Measurements from ENCODE around the gene THUMPD3. TPM values are rescaled to one million over a fixed set of nuclear protein-coding genes. Genes with fewer than 3 reads are reported as not detected.

Gene THUMPD3
- total RNA-seq, 1 donor from 2014 or later: 58.6 TPM

GRCh38 chr3:9408061-9408460 lies 45.2 kb downstream of the THUMPD3 start:
- H3K4me3 Mint-ChIP-seq: no peak overlapping the region
- H3K36me3 Mint-ChIP-seq (ENCODE audit: low read depth): peaks cover 25% of the 10 kb centered on the region
- H3K27me3 Mint-ChIP-seq: no peaks in the 10 kb centered on the region
- no peak for DNase-seq
- no peaks in the 10 kb centered on the region for H3K9me3 Mint-ChIP-seq
- no peak overlapping the region for H3K27ac Mint-ChIP-seq
- intact Hi-C loops (cut with micrococcal nuclease): no loop called here
- peaks cover 38% of the 10 kb centered on the region for H3K4me1 Mint-ChIP-seq

DNA sequence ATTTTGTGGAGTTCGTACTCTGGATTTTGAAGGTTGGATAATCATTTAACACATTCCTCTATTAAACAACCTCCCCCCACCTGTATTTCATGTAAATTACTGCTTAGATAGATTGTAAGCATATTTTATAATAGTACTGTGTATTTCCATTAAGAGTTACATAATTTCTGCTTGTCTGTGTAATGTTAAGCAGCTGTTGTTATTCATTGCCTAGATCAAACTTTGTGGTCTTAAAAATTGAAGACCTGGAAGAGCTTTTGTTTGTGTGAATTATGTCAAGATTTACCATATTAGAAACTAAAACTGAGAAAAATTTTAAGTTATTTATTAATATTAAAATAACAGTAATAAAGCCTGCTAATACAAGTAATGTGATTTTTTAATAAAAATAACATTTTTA lies 45.7 kb downstream of the THUMPD3 start:
- H3K27ac Mint-ChIP-seq: no peak overlapping the region
- peaks cover 29% of the 10 kb centered on the region for H3K36me3 Mint-ChIP-seq (ENCODE audit: low read depth)
- DNase-seq: no peak
- H3K4me3 Mint-ChIP-seq: no peak overlapping the region
- no peaks in the 10 kb centered on the region for H3K27me3 Mint-ChIP-seq
- H3K4me1 Mint-ChIP-seq: peaks cover 40% of the 10 kb centered on the region
- no peaks in the 10 kb centered on the region for H3K9me3 Mint-ChIP-seq
- intact Hi-C loops (cut with micrococcal nuclease): no loop called here

GRCh38 chr3:9409981-9410854 lies 47.4 kb downstream of the THUMPD3 start:
- Mint-ChIP-seq H3K36me3 (ENCODE audit: low read depth) (peaks cover 33% of the 10 kb centered on the region), H3K27ac (no peak overlapping the region), H3K4me1 (peaks cover 36% of the 10 kb centered on the region), H3K4me3 (no peak overlapping the region), H3K9me3 (no peaks in the 10 kb centered on the region), H3K27me3 (no peaks in the 10 kb centered on the region)
- intact Hi-C loops (cut with micrococcal nuclease): no loop called here
- no peak for DNase-seq

DNA sequence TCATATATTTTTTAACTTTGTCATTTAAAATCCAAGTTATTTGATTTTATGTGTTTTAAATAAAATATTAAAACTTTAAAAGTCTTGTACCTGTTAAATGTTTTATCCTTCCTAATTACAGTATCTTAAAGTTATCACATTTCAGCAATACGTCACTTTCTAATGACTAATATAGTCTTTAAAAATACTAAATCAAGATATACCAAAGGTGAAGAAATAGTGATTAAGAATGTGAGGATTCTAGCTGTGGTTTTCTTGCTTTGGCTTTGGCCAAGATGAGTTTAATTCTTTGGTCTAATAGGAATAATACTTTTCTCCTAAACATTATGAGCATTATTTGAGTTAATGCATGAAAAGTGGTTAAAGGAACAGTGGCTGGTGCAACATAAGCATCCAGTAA lies 48.4 kb downstream of the THUMPD3 start:
- Mint-ChIP-seq H3K4me1 (peaks cover 38% of the 10 kb centered on the region), H3K36me3 (ENCODE audit: low read depth) (peaks cover 34% of the 10 kb centered on the region), H3K27me3 (no peaks in the 10 kb centered on the region), H3K4me3 (no peak overlapping the region), H3K27ac (no peak overlapping the region), H3K9me3 (no peaks in the 10 kb centered on the region)
- intact Hi-C loops (cut with micrococcal nuclease): no loop called here
- no peak for DNase-seq

DNA sequence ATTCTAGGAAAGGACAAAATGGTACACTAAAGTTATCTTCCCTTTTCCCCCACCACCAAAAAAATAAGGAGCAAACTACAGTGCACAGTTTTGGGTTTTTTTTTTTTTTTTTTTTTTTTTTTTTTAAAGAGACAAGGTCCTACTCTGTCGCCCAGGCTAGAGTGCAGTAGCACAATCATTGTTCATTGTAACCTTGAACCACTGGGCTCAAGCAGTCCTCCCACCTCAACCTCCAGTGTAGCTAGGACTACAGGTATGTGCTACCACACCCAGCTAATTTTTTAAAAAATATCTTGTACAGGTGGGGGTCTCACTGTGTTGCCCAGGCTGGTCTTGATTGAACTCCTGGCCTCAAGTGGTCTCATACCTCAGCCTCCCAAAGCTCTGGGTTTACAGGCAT lies 49.4 kb downstream of the THUMPD3 start:
- H3K27ac Mint-ChIP-seq: no peak overlapping the region
- H3K27me3 Mint-ChIP-seq: no peaks in the 10 kb centered on the region
- H3K36me3 Mint-ChIP-seq (ENCODE audit: low read depth): peaks cover 37% of the 10 kb centered on the region
- H3K4me3 Mint-ChIP-seq: no peak overlapping the region
- H3K9me3 Mint-ChIP-seq: no peaks in the 10 kb centered on the region
- no peak for DNase-seq
- peaks cover 36% of the 10 kb centered on the region for H3K4me1 Mint-ChIP-seq
- intact Hi-C loops (cut with micrococcal nuclease): no loop called here

- Mint-ChIP-seq H3K4me1 (peaks cover 31% of the 10 kb centered on the region), H3K4me3 (no peak overlapping the region), H3K36me3 (ENCODE audit: low read depth) (peaks cover 28% of the 10 kb centered on the region), H3K27ac (no peak overlapping the region), H3K9me3 (no peaks in the 10 kb centered on the region), H3K27me3 (no peaks in the 10 kb centered on the region)
- no peak for DNase-seq
- intact Hi-C loops (cut with micrococcal nuclease): no loop called here
Measured at GRCh38 chr3:9414826-9415225, 52.0 kb downstream of the THUMPD3 start.

DNA sequence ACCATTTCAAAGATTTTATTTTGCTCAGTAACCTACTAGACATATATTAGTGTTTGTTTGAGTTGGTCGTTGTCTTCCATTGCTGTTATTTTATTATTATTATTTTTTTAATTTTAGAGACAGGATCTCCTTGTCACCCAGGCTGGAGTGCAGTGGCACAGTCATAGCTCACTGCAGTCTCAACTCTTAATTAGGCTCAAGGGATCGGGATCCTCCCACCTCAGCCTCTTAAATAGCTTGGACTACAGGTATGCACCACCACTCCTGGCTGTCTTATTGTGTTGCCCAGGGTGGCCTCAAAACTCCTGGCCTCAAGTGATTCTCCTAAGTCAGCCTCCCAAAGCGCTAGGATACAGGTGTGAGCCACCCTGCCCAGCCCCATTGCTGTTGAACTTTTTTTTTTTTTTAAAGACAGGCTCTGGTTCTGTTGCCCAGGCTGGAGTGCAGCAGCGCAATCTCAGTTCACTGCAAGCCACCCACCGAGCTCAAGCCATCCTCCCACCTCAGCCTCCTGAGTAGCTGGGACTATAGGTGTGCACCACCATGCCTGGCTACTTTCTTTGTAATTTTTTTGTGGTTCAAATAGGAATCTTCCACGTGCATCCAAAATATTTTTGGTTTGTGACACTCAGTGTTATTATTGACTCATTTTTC lies 52.8 kb downstream of the THUMPD3 start:
- intact Hi-C loops (cut with micrococcal nuclease): no loop called here
- H3K27ac Mint-ChIP-seq: peak overlapping the region; percentile 69
- H3K27me3 Mint-ChIP-seq: no peaks in the 10 kb centered on the region
- DNase-seq: no peak
- peaks cover 32% of the 10 kb centered on the region for H3K4me1 Mint-ChIP-seq
- H3K36me3 Mint-ChIP-seq (ENCODE audit: low read depth): peaks cover 23% of the 10 kb centered on the region
- H3K9me3 Mint-ChIP-seq: no peaks in the 10 kb centered on the region
- no peak overlapping the region for H3K4me3 Mint-ChIP-seq

DNA sequence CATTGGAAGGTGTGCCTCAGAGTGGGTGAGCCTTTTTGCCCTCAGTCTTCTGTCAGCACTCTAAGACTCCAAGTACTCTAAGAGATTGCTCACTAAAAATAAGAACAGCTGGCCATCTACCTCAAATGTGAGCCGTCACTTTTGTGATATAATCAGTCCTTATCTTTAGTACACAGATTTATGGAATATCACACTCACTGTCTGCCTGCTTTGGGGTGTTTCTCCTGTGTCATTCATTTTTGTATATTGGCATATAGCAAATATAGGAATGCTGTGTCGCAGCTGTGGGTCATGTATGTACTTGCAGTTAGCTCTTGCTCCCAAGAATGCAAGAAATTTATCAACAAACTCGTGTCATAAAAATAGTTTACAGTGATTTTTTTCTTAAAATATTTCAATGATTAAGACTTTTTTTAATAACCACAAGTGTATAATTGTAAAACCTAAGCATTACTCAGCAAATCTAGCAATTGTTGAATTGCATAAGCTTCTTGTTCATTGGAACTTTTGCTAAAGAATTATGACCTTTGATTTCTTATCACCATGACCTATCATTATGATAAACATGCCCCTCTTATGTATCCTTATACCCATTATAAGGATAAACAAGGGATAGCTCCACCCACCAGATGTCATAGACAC lies 53.4 kb downstream of the THUMPD3 start:
- intact Hi-C loops (cut with micrococcal nuclease): no loop called here
- Mint-ChIP-seq H3K4me3 (no peak overlapping the region), H3K27ac (peak overlapping the region; percentile 69)

DNA sequence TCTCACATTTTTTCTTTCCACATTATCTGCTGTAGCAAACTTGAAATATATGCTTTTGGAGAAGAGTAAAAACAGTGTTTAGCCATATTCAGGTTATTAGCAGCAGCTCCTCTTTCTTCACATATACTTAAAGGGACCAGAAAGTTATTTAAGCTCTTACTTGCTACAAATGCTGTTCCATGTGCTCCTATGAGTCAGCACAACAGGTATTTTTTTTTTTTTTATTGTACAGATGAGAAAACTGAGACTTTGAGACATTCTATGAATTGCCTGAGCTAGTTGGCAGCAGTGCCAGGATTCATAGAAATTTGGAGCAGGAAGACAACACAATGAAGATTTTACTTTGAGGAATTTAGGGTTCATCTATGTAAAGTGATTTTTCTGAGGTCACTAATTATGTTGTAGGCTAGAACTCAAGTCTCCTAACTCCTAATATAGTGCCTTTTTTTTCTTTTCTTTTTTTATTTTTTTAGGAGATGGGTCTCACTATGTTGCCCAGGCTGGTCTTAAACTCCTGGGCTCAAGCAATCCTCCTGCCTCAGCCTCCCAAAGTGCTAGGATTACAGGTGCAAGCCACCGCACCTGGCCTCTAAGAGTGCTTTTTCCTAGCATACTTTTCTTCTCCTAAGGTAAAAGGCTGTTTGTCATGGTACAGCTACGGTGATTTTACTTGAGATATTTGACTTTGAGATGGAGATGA lies 58.1 kb downstream of the THUMPD3 start:
- H3K27me3 Mint-ChIP-seq: no peaks in the 10 kb centered on the region
- H3K4me3 Mint-ChIP-seq: no peak overlapping the region
- intact Hi-C loops (cut with micrococcal nuclease): no loop called here
- H3K27ac Mint-ChIP-seq: peak overlapping the region; percentile 10
- H3K9me3 Mint-ChIP-seq: no peaks in the 10 kb centered on the region
- H3K36me3 Mint-ChIP-seq (ENCODE audit: low read depth): peaks cover 16% of the 10 kb centered on the region
- H3K4me1 Mint-ChIP-seq: peaks cover 36% of the 10 kb centered on the region
- no peak for DNase-seq

More for the DNA sequence above, 53.4 kb downstream of the THUMPD3 start:
- no peak for DNase-seq
- peaks cover 37% of the 10 kb centered on the region for H3K4me1 Mint-ChIP-seq
- no peaks in the 10 kb centered on the region for H3K9me3 Mint-ChIP-seq
- H3K27me3 Mint-ChIP-seq: no peaks in the 10 kb centered on the region
- H3K36me3 Mint-ChIP-seq (ENCODE audit: low read depth): peaks cover 23% of the 10 kb centered on the region

GRCh38 chr3:9422712-9423424 lies 60.0 kb downstream of the THUMPD3 start:
- intact Hi-C loops (cut with micrococcal nuclease): loop anchor here (1.0 to 2.0 kb wide), 3 partner anchors 27 to 70 kb away; partner anchors contain the start of gene THUMPD3
- Mint-ChIP-seq H3K4me1 (peaks cover 33% of the 10 kb centered on the region), H3K9me3 (no peaks in the 10 kb centered on the region), H3K36me3 (ENCODE audit: low read depth) (peaks cover 22% of the 10 kb centered on the region), H3K4me3 (no peak overlapping the region), H3K27me3 (no peaks in the 10 kb centered on the region), H3K27ac (peak overlapping the region; percentile 65)
- DNase-seq: no peak

DNA sequence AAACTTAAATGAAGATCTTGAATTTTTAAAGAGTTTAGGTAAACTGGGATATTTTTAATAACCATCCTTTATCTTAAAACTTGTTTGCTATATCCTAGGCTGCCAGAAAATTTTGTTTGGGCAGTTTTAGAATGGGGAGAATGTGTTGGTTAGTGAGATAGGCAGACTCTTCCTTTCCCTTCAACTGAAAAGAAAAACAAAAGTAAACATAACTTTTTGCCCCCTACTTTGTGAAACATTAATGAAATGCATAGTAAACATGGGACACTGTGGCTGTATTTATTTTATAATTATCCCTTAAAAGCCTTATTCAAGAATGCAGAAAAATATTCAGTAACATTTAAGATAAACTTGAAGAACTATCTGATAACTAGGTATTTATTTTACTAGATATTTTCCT lies 65.6 kb downstream of the THUMPD3 start:
- intact Hi-C loops (cut with micrococcal nuclease): no loop called here
- H3K9me3 Mint-ChIP-seq: no peaks in the 10 kb centered on the region
- peaks cover 50% of the 10 kb centered on the region for H3K36me3 Mint-ChIP-seq (ENCODE audit: low read depth)
- no peak overlapping the region for H3K27ac Mint-ChIP-seq
- peaks cover 12% of the 10 kb centered on the region for H3K4me1 Mint-ChIP-seq
- H3K4me3 Mint-ChIP-seq: no peak overlapping the region
- no peak for DNase-seq
- no peaks in the 10 kb centered on the region for H3K27me3 Mint-ChIP-seq

DNA sequence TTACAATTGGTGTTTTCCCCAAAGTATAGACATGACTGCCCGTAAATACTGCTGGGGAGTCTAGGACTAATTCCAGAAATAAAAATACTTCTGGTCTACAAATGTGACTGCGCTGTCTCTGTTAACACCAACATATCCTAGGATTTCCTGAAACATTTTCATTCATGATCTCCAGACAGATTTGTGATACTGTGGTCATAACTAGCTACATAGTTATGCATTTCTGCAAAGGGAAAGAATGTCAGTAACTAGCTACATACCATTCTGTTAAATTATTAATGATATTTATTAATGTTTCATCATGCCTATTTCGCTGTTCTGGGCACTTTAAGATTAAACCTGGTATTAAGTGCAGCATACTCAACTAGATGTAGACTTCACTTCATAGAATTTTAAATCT lies 67.9 kb downstream of the THUMPD3 start:
- peaks cover 6% of the 10 kb centered on the region for H3K4me1 Mint-ChIP-seq
- intact Hi-C loops (cut with micrococcal nuclease): no loop called here
- H3K4me3 Mint-ChIP-seq: no peak overlapping the region
- no peak for DNase-seq
- no peaks in the 10 kb centered on the region for H3K9me3 Mint-ChIP-seq
- peaks cover 66% of the 10 kb centered on the region for H3K36me3 Mint-ChIP-seq (ENCODE audit: low read depth)
- H3K27ac Mint-ChIP-seq: no peak overlapping the region
- no peaks in the 10 kb centered on the region for H3K27me3 Mint-ChIP-seq

Data from activated CD4-positive, alpha-beta T cell treated with anti-CD3 and anti-CD28 coated beads, Interleukin-2, amount 10 ng/mL, durations not matched to agents 24 days and 14 days (primary cell).